ENCODE measurements around the gene TUB.

DNA sequence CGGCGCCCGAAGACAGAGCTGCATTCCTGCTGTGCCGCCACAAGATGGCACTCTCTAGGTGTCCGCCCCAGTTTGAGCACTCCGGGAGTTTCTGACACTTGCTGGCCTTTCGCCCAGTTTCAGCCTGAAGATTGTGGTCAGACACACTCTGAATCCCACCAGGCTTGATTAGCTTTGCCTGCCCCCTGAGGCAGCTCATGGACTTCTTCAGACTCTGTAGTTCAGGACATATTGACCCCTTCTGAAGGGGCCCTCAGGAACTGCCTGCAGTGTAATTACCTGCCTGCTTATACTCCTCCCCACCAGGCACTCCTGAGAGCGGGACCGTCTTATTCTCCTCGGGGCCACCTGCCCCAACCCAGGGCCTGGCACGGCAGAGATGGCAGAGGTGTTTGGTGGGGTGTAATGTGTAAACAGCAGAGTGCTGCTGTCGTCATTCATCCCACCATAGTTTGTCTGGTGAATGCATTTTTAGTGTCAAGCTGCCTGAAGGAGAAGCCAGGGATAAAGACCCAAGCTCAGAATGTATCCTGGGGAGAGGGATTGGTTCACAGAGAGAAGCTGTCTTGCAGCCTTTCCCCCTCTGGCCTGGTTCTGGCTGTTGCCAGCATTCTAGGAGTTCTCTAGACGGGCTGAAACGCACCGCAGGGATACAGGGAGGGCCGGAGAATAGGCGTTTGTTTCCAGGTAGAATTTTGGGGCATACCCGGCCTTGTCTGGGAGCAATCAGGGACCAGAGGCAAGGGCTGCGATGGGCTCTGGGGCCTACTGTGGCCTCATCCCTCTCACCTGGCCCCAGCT is 47.5 kb upstream of the TUB start:
- TF ChIP-seq RFX5 (IDR thresholded peaks at IDR 0.05; ENCODE audit: low read length) (no peak), JUND (IDR thresholded peaks at IDR 0.05) (no peak), TAF1 (IDR thresholded peaks at IDR 0.05; ENCODE audit: borderline replicate concordance, low read depth, low read length) (no peak), NRF1 (IDR thresholded peaks at IDR 0.05; ENCODE audit: low read depth, low read length) (0 out of 2 replicates have a peak, but pooled peaks have one; percentile 13), SMC3 (IDR thresholded peaks at IDR 0.05; ENCODE audit: low read depth, low read length) (peak; percentile 98), EP300 (IDR thresholded peaks at IDR 0.05; ENCODE audit: borderline replicate concordance in 1 of 2, low read depth in 1 of 2, low read length in 1 of 2) (no peak)
- TF ChIP-seq, protein P1, sequence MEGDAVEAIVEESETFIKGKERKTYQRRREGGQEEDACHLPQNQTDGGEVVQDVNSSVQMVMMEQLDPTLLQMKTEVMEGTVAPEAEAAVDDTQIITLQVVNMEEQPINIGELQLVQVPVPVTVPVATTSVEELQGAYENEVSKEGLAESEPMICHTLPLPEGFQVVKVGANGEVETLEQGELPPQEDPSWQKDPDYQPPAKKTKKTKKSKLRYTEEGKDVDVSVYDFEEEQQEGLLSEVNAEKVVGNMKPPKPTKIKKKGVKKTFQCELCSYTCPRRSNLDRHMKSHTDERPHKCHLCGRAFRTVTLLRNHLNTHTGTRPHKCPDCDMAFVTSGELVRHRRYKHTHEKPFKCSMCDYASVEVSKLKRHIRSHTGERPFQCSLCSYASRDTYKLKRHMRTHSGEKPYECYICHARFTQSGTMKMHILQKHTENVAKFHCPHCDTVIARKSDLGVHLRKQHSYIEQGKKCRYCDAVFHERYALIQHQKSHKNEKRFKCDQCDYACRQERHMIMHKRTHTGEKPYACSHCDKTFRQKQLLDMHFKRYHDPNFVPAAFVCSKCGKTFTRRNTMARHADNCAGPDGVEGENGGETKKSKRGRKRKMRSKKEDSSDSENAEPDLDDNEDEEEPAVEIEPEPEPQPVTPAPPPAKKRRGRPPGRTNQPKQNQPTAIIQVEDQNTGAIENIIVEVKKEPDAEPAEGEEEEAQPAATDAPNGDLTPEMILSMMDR (IDR thresholded peaks at IDR 0.05): peak; percentile 88
- TF ChIP-seq, protein P2, sequence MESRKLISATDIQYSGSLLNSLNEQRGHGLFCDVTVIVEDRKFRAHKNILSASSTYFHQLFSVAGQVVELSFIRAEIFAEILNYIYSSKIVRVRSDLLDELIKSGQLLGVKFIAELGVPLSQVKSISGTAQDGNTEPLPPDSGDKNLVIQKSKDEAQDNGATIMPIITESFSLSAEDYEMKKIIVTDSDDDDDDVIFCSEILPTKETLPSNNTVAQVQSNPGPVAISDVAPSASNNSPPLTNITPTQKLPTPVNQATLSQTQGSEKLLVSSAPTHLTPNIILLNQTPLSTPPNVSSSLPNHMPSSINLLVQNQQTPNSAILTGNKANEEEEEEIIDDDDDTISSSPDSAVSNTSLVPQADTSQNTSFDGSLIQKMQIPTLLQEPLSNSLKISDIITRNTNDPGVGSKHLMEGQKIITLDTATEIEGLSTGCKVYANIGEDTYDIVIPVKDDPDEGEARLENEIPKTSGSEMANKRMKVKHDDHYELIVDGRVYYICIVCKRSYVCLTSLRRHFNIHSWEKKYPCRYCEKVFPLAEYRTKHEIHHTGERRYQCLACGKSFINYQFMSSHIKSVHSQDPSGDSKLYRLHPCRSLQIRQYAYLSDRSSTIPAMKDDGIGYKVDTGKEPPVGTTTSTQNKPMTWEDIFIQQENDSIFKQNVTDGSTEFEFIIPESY (IDR thresholded peaks at IDR 0.05; ENCODE audit: borderline replicate concordance, low read depth): no peak
- TF ChIP-seq, protein P3, sequence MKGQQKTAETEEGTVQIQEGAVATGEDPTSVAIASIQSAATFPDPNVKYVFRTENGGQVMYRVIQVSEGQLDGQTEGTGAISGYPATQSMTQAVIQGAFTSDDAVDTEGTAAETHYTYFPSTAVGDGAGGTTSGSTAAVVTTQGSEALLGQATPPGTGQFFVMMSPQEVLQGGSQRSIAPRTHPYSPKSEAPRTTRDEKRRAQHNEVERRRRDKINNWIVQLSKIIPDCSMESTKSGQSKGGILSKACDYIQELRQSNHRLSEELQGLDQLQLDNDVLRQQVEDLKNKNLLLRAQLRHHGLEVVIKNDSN (IDR thresholded peaks at IDR 0.05; ENCODE audit: borderline replicate concordance, low read depth): no peak

Data from SK-N-SH (cell line).